GM19099 (cell line): ENCODE measurements around the gene DMAC2.

ENCODE experiments used
- POLR2A ChIP-seq: IDR thresholded peaks from 3 replicates; pipeline ENCODE4 v1.6.1; 2011; ENCODE audit warnings: low read depth; ENCODE audit not compliant: insufficient read length; ENCODE audit errors: extremely low read depth

The DMAC2 gene

DNA sequence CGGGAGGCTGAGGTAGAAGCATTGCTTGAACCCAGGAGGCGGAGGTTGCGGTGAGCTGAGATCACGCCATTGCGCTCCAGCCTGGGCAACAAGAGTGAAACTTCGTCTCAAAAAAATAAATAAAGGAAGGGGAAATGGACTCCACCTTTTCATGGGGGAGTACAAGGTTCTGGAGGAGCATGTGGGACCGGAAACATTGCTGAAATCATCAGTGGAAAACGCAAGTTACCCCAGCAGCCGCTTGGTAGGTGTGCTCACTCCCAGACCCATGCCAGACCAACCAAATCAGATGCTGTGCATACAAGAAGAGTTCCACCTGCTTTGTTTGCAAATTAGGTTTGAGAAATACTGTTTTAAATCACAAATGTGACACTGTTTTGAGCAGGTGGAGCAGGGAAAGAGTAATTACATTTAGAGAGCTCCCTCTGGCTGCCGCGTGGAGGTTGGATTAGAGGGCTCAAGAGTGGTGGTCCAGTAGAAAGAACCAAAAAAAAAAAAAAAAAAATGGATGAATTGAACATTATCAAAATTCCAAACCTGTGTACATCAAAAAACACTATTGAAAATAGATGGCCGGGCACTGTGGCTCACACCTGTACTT lies 8.1 kb upstream of the DMAC2 start:
- no peak for TF ChIP-seq POLR2A

DNA sequence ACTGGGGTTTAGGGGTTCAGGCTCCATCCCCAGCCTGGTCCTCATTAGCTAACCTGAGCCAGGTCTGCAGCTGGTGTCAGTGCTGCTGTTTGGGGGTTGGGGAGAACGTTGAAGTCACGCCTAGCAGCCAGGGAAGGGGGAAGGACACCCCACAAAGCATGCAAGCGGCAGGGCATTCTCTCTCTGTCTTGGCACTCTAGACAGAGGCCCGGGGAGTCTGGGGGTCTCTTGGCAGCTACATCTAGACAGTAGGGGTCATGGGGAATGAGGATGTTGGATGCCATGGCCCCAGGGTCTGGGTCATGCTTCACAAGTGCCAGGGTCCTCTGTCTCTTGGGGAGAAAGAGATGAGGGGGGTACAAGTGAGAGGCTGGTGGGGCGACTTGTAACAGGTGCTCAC lies 5.9 kb upstream of the DMAC2 start:
- TF ChIP-seq POLR2A = no peak

DNA sequence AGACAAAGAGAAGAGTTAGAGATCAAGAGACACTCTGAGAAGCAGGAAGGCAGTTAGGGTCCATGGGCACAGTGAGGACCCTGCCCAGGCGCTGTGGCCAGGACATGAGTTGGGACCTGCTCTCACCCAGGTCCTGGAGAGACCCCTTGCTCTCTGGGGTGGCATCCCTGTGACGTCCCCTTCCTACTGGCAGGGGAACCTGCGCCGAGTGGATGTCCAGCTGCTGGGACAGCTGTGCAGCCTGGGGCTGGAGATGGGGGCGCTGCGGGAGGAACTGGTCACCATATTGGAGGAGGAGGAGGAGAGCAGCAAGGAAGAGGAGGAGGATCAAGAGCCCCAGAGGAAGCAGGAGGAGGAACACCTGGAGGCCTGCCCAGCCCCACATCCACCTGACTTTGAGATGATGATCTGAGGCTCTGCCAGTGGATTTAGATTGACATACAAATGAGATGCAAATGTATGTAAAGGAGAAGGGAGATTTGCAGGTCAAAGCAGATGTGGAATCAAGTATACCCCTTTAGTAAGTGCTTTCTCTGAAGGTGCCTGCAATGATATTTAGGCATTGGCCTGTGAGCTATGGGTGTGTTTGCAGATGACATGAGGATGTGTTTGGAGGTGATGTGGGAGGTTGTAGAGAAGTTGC lies 4.2 kb upstream of the DMAC2 start:
- TF ChIP-seq POLR2A = no peak

DNA sequence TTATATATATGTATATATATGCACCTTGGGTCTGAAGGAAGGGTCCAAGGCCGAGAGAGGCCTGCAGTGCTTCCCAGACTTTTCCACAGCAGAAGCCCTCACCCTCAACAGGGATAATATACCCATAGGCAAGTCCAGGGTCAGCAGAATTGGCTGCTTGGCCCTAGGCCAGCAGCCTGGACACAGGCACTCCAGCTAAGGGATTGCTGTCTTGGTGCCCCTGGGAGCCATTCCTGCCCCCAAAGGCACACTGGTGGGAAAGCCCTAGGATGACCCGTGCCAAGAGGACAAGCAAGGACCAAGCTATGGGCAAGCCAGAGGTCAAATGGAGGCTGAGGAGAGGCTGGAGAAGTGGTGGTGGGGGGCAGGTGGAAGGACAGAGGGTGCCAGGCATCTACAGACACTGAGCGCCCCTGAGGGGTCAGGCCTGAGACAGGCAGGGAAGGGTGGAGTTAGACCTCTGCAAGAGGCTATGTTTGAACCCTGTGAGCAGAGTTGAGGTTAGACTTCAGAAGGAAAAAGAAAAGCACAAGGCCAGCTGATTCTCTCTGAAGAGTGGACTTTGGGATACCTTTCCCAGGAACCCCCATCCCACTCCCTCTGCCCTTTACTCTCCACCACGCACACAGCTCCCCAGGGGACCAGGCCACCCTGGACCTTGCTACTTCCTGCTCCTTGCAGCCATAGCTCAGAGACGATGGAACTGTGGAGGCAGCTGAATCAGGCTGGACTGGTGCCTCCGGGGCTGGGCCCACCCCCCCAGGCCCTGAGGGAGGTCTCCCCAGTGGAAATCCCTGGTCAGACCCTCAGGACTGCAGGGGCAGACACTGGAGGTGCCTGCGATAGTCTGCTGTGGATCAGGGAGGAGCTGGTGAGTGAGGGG lies 3.0 kb upstream of the DMAC2 start, which contains the start of gene ERICH4:
ERICH4 (plus strand) TSS at position 684 of the 883 bp plus-strand sequence; CDS start at position 698, 14 bp downstream.
- no peak for TF ChIP-seq POLR2A

DNA sequence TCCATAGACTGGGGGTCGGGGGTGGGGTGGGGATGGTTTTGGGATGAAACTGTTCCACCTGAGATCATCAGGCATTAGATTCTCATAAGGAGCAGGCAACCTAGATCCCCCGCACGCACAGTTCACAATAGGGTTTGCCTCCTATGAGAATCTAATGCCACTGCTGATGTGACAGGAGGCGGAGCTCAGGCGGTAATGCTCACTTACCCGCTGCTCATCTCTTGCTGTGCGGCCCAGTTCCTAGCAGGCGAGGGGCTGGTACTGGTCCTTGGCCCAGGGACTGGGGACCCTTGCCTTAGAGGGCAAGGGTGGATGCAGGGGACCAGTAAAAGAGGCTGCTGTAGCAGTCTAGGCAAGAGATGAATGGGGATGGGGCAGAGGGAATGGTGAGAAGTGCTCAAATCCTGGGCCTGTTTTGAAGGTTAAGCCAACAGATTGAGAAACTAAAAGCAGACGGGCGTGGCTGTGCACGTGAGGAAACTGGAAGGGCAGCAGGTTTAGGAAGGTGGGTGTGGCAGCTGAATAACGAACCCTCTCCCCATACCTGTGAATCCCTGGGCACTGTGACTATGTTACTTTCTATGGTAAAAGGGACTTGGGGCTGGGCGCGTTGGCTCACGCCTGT lies 1.7 kb upstream of the DMAC2 start:
- TF ChIP-seq POLR2A = no peak

DNA sequence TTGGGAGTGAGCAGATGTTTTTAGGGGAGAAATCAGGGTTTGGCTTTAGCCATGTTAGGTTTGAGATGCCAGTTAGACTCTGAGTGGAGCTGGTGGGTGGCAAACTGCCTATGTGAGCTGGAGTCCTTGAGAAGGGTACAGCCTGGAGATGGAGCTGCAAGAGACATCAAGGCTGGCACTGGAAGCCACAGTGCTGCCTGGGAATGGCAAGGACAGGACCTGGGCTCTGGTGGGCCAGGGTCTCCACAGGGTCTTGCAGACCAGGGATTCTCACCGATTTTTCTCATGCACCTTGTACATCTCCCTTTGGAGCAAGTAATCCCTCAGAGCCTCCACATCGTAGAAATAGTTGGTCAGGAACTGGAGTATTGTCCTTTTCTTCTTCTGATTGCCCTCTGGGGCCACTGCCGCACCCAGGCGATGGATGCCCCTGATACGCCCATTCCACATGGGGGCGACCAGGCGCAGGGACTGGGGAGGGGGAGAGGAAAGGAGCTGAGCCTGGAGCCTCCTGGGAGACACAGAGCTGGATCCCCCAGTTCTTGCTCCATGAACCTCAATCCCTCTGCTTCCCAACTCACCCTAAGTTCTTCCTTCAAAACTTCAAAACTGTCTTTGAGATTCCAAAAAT lies 1.7 kb downstream of the DMAC2 start:
- no peak for TF ChIP-seq POLR2A

DNA sequence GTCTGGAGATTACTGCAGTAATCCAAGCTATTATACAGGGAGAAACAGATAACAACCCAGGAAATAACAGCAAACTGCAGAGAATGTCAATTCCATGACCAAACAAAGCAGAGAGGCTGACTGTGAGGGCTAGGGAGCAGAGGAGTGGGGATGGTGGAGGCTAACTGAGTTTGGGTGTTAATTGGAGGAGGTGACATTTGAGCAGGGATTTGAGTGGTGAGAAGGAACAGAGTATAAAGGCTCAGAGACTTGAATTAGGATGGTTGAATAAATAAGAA lies 3.1 kb downstream of the DMAC2 start:
- no peak for TF ChIP-seq POLR2A

DNA sequence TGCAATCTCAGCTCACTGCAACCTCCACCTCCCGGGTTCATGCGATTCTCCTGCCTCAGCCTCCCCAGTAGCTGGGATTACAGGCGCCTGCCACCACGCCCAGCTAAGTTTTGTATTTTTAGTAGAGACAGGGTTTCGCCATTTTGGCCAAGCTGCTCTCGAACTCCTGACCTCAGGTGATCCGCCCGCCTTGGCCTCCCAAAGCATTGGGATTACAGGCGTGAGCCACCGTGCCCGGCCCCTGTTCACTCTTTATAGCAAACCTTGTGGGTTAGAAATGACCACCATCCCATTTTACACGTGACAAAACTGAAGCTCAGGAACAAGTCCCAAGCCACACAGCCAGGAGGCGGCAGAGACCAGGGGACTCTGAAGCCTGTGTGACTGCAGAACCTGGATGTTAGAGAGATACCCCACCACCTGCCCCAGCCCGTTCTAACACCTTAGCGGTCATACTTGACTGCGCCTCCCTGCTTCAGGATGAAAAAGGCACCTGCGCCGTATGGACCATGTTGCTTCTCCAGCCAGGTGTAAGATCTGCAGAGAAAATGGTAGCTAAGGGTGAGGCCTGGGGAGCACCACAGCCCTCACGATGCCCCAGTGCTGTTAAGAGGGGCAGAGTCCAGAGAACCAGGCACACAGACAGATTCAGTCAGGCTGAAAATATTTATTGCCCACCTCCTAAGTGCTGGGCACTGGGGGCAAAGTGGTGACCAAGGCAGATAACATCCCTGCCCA lies 3.6 kb downstream of the DMAC2 start:
- TF ChIP-seq POLR2A = no peak

DNA sequence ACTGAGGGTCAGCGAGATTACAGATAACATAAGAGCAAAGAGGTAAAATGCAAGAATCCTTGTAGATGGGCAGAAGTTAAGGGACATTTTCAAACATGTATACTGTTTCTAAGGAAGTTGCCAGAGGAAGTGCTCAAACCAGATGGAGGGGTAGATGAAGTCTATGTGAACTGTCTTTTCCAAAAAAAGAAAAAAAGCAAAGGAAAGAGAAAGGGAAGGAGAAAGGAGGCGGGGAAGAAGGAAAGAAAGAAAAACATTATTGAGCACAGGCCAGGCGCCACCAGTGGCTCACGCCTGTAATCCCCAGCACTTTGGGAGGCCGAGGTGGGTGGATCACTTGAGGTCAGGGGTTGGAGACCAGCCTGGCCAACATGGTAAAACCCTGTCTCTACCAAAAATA lies 5.3 kb downstream of the DMAC2 start:
- no peak for TF ChIP-seq POLR2A

DNA sequence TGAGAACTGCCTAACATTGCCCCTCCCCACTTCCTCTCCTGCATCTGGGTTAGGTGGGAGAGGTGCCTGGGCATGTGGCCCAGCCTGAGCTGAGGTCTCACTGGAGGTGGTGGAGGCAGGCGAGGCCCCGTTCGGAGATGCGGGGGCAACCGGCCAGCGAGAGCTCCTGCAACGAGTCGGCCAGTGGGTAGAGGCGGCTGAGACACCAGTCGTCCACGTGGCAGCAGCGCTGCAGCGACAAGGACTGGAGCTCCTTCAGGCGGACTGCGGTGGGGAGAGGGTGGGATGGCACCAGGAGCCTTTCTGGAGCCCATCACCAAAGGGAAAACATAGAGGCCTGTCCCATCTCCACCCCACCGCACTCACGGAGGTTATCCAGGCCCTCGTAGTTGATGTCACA lies 6.5 kb downstream of the DMAC2 start:
- TF ChIP-seq POLR2A = no peak

DNA sequence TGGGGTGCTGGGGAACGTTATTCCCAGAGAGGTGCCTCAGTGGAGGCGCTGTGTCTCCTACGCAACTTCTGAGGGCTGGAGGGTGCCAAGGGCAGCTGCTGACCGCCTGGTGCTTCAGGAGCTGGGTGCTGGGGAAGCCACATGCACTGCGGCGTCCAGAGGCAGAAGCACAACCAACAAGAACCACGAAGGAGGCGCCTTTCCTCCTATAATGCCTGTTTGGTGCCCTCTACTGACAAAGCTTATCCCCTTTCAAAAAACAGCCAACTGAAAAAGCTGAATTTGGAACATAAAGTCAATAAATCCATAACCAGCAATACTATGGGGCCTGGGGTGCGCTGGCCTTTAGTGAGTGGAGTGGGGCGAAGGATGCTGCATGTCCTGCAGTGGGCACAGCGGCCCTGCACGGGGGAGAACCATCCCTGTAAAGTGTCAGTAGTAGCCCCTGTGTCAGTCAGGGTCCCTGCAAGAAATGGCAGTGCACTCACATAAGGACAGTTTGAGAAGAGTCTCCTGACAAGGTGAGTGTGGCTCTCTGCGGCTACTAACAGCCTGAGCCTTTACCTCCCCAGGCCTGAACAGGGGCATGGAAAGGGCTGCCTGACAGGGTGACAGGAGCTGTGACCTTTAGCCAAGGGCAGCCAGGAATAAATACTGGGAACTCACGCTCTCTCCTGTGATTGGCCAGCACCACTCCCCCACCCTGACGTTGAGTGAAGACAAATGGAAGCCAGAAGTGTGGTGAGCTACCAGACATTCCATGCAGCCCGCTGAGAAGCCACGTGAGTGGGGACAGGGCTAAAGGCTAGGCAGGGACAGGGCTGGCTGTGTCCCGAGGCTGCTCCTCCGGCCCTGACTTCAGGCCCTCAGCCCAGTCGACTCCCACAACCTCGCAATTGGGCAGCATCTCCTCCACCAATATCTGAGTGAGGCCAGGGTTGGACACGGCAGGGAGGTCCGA lies 8.0 kb downstream of the DMAC2 start:
- TF ChIP-seq POLR2A = no peak

DNA sequence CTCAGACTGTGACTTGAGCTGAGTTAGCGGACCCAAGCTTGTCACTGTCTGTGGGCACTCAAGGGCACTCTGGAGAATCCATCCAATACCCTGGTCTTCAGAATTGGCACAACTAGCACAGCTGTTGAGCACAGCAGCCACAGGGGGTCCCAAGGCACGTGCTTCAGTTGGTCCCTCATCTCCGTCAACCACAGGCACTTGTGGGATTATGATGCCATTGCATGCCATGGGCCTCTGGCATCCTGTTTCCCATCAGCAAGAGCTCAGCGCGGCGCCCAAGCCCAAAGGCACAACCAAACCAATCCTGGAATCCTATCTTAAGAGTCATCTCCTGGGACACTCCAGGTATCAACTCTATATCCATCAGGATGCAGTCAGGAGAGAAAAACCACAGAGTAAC lies 8.8 kb downstream of the DMAC2 start:
- no peak for TF ChIP-seq POLR2A

DNA sequence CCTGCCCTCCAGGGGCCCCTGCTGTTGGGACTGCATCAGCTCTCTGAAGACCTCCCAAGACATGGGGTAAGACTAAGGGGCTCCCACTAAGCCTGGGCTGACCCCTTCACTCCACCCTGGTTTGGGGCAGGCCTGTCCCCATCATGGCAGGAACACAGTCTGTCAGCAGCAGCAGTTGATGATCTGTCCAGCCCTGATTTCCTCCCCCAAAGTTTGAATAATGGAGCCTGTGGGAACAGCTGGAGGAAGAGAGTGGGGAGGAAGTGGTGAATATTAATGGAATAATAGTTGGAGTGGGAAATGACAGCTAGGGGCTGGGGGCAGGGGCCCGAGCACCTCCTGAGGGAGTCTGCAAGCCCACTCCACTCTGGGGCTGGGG lies 11.2 kb downstream of the DMAC2 start:
- TF ChIP-seq POLR2A = no peak
